ENCODE data around the gene CTCFL.

DNA sequence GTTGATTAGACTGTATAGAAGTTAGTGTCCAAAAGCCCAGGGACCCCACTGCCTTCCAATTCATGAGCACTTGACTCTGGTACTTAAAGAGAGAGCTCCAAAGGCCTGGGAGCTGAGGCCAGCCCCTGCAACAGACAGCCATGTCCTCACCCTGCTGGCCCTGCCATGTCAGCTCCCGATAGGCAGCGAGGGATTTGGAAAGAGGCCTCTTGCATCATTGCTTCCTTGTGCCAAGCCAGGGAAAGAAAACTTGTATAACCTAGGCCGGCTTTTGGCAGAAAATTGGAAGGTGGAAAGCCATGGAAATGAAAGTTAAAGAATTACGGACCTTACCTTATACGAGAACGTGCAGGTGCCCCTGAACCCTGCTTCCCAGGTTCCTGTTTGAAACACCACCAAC is 27.5 kb upstream of the CTCFL start:
- peak; percentile 67 for TF ChIP-seq SP1 (IDR thresholded peaks at IDR 0.05)
- TF ChIP-seq, protein P1, sequence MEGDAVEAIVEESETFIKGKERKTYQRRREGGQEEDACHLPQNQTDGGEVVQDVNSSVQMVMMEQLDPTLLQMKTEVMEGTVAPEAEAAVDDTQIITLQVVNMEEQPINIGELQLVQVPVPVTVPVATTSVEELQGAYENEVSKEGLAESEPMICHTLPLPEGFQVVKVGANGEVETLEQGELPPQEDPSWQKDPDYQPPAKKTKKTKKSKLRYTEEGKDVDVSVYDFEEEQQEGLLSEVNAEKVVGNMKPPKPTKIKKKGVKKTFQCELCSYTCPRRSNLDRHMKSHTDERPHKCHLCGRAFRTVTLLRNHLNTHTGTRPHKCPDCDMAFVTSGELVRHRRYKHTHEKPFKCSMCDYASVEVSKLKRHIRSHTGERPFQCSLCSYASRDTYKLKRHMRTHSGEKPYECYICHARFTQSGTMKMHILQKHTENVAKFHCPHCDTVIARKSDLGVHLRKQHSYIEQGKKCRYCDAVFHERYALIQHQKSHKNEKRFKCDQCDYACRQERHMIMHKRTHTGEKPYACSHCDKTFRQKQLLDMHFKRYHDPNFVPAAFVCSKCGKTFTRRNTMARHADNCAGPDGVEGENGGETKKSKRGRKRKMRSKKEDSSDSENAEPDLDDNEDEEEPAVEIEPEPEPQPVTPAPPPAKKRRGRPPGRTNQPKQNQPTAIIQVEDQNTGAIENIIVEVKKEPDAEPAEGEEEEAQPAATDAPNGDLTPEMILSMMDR (IDR thresholded peaks at IDR 0.05; ENCODE audit: low read depth, low read length, missing input control) = no peak
- peak; percentile 45 to 76 for TF ChIP-seq HNF4A (conservative IDR thresholded peaks at IDR 0.05)
- peak; percentile 32 to 57 for TF ChIP-seq RAD21 (IDR thresholded peaks at IDR 0.05)
- TF ChIP-seq, protein P2, sequence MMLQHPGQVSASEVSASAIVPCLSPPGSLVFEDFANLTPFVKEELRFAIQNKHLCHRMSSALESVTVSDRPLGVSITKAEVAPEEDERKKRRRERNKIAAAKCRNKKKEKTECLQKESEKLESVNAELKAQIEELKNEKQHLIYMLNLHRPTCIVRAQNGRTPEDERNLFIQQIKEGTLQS (IDR thresholded peaks at IDR 0.05) = peak; percentile 96
- TF ChIP-seq YY1 (IDR thresholded peaks at IDR 0.05) = peak; percentile 96
- TF ChIP-seq, protein P3, sequence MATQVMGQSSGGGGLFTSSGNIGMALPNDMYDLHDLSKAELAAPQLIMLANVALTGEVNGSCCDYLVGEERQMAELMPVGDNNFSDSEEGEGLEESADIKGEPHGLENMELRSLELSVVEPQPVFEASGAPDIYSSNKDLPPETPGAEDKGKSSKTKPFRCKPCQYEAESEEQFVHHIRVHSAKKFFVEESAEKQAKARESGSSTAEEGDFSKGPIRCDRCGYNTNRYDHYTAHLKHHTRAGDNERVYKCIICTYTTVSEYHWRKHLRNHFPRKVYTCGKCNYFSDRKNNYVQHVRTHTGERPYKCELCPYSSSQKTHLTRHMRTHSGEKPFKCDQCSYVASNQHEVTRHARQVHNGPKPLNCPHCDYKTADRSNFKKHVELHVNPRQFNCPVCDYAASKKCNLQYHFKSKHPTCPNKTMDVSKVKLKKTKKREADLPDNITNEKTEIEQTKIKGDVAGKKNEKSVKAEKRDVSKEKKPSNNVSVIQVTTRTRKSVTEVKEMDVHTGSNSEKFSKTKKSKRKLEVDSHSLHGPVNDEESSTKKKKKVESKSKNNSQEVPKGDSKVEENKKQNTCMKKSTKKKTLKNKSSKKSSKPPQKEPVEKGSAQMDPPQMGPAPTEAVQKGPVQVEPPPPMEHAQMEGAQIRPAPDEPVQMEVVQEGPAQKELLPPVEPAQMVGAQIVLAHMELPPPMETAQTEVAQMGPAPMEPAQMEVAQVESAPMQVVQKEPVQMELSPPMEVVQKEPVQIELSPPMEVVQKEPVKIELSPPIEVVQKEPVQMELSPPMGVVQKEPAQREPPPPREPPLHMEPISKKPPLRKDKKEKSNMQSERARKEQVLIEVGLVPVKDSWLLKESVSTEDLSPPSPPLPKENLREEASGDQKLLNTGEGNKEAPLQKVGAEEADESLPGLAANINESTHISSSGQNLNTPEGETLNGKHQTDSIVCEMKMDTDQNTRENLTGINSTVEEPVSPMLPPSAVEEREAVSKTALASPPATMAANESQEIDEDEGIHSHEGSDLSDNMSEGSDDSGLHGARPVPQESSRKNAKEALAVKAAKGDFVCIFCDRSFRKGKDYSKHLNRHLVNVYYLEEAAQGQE (IDR thresholded peaks at IDR 0.05) = peak; percentile 73
- peak; percentile 17 for TF ChIP-seq FOXA1 (IDR thresholded peaks at IDR 0.05)
- TF ChIP-seq JUND (IDR thresholded peaks at IDR 0.05) = peak in 1 of 2 donors; percentile 73

Data from liver (tissue), 3 donors.